ENCODE data around the gene CHST15. TPM values are rescaled to one million over a fixed set of nuclear protein-coding genes. Genes with fewer than 3 reads are reported as not detected.

CHST15 gene
- total RNA-seq, 2 donors from 2014 or later, result 7.5 to 14.9 TPM

- Histone ChIP-seq H3K4me3 (ENCODE audit: low read length) (no peak overlapping the region), H3K9ac (ENCODE audit: extremely low read depth, low read length, poor library complexity, severe bottlenecking) (no peak overlapping the region), H3K4me1 (ENCODE audit: control insufficient read depth, insufficient read depth, low read length) (no peaks in the 10 kb centered on the region), H3K36me3 (ENCODE audit: control insufficient read depth, insufficient read depth, low read length) (peaks cover 16% of the 10 kb centered on the region), H3K27me3 (ENCODE audit: control insufficient read depth, insufficient read depth, low read length, poor library complexity, severe bottlenecking) (no peaks in the 10 kb centered on the region), H3K9me3 (ENCODE audit: control insufficient read depth, low read length) (peaks cover 8% of the 10 kb centered on the region), H3K27ac (ENCODE audit: low read depth, low read length) (no peak overlapping the region)
- Mint-ChIP-seq H3K36me3 (ENCODE audit: low read depth) (peaks cover 45% of the 10 kb centered on the region), H3K4me1 (no peaks in the 10 kb centered on the region), H3K9me3 (peaks cover 13% of the 10 kb centered on the region), H3K4me3 (no peak overlapping the region), H3K27me3 (ENCODE audit: insufficient read depth) (no peaks in the 10 kb centered on the region), H3K27ac (no peak overlapping the region)
- WGBS, 2 experiments (ENCODE audit: insufficient coverage in 1 of 2, insufficient read length in 1 of 2), result 90 to 92% methylated on average over 2 to 7 of the region's 7 CpGs
- TF ChIP-seq, protein P1, sequence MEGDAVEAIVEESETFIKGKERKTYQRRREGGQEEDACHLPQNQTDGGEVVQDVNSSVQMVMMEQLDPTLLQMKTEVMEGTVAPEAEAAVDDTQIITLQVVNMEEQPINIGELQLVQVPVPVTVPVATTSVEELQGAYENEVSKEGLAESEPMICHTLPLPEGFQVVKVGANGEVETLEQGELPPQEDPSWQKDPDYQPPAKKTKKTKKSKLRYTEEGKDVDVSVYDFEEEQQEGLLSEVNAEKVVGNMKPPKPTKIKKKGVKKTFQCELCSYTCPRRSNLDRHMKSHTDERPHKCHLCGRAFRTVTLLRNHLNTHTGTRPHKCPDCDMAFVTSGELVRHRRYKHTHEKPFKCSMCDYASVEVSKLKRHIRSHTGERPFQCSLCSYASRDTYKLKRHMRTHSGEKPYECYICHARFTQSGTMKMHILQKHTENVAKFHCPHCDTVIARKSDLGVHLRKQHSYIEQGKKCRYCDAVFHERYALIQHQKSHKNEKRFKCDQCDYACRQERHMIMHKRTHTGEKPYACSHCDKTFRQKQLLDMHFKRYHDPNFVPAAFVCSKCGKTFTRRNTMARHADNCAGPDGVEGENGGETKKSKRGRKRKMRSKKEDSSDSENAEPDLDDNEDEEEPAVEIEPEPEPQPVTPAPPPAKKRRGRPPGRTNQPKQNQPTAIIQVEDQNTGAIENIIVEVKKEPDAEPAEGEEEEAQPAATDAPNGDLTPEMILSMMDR (conservative IDR thresholded peaks at IDR 0.05), result no peak
- DNase-seq, result no peak
These were observed 80.4 kb downstream of the CHST15 start for GRCh38 chr10:124012991-124013390.

- Histone ChIP-seq H3K4me1 (ENCODE audit: control insufficient read depth, insufficient read depth, low read length) (no peaks in the 10 kb centered on the region), H3K4me3 (ENCODE audit: low read length) (no peak overlapping the region), H3K36me3 (ENCODE audit: control insufficient read depth, insufficient read depth, low read length) (peaks cover 18% of the 10 kb centered on the region), H3K9ac (ENCODE audit: extremely low read depth, low read length, poor library complexity, severe bottlenecking) (no peak overlapping the region), H3K9me3 (ENCODE audit: control insufficient read depth, low read length) (peaks cover 8% of the 10 kb centered on the region), H3K27ac (ENCODE audit: low read depth, low read length) (no peak overlapping the region), H3K27me3 (ENCODE audit: control insufficient read depth, insufficient read depth, low read length, poor library complexity, severe bottlenecking) (no peaks in the 10 kb centered on the region)
- WGBS, 2 experiments (ENCODE audit: insufficient coverage in 1 of 2, insufficient read length in 1 of 2), result 94% methylated on average over 3 of the region's 3 CpGs; no CpG with 5 or more reads in 1 of the 2 experiments
- DNase-seq, result no peak
- Mint-ChIP-seq H3K36me3 (ENCODE audit: low read depth) (peaks cover 45% of the 10 kb centered on the region), H3K4me1 (no peaks in the 10 kb centered on the region), H3K9me3 (peaks cover 13% of the 10 kb centered on the region), H3K4me3 (no peak overlapping the region), H3K27me3 (ENCODE audit: insufficient read depth) (no peaks in the 10 kb centered on the region), H3K27ac (no peak overlapping the region)
- TF ChIP-seq, protein P1 (conservative IDR thresholded peaks at IDR 0.05), result no peak
These were observed 80.8 kb downstream of the CHST15 start for GRCh38 chr10:124012583-124012982.

DNA sequence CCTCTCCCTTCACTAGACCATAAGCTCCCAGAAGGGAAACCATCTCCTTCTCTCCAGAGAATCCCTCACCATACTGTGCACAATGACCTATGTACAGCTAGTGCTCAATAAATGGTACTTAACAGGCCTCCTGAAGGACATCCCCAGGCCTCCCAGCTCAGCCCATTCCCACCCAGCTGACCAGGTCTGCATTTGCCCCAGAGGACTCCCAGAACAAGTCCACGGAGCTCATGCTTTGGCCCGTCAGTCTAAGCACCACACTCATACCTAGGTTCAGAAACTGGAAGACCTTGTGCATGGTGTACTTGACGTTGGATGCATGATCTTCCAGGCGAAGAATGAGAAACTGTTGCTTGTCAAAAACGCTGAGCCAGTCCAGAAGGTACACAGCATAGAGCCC, 81.3 kb downstream of the CHST15 start:
- WGBS, 2 experiments (ENCODE audit: insufficient coverage in 1 of 2, insufficient read length in 1 of 2), result 93% methylated on average over 4 to 5 of the region's 5 CpGs
- Histone ChIP-seq H3K9me3 (ENCODE audit: control insufficient read depth, low read length) (peaks cover 8% of the 10 kb centered on the region), H3K4me3 (ENCODE audit: low read length) (no peak overlapping the region), H3K9ac (ENCODE audit: extremely low read depth, low read length, poor library complexity, severe bottlenecking) (no peak overlapping the region), H3K4me1 (ENCODE audit: control insufficient read depth, insufficient read depth, low read length) (no peaks in the 10 kb centered on the region), H3K27ac (ENCODE audit: low read depth, low read length) (no peak overlapping the region), H3K36me3 (ENCODE audit: control insufficient read depth, insufficient read depth, low read length) (peaks cover 18% of the 10 kb centered on the region), H3K27me3 (ENCODE audit: control insufficient read depth, insufficient read depth, low read length, poor library complexity, severe bottlenecking) (no peaks in the 10 kb centered on the region)
- peaks cover 47% of the 10 kb centered on the region for H3K36me3 Mint-ChIP-seq (ENCODE audit: low read depth)
- TF ChIP-seq, protein P1 (conservative IDR thresholded peaks at IDR 0.05), result no peak
- H3K9me3 Mint-ChIP-seq, result peaks cover 13% of the 10 kb centered on the region
- H3K27ac Mint-ChIP-seq, result no peak overlapping the region
- no peak overlapping the region for H3K4me3 Mint-ChIP-seq
- no peaks in the 10 kb centered on the region for H3K27me3 Mint-ChIP-seq (ENCODE audit: insufficient read depth)
- no peaks in the 10 kb centered on the region for H3K4me1 Mint-ChIP-seq
- DNase-seq, result no peak
